K562 (cell line): ENCODE results near the gene PPP3CB. TPM values are rescaled to one million over a fixed set of nuclear protein-coding genes. Genes with fewer than 3 reads are reported as not detected.

ENCODE experiments used
- polyA plus RNA-seq, 8 experiments: library from polyadenylated mRNA; depleted of rRNA in 4 of 8; stranded (reverse) in 5 of 8; unstranded in 3 of 8; fragments of >200 nt; fragmentation: Nextera tagmentation in 2 of 8; fragmentation: Illumina TruSeq in 1 of 8; extraction: Ambion mirVana in 2 of 8; extraction: Trizol in 1 of 8; gene quantifications; 2 replicates each; pipeline versions ENCODE4 v1.2.1 to v1.2.3, GENCODE V29; 2011 to 2014; ENCODE audit warnings: inconsistent platforms in 1 of 8, missing spikeins in 1 of 8
- total RNA-seq, 7 experiments: library from RNA; depleted of rRNA in 6 of 7; stranded (reverse); fragments of >200 nt in 6 of 7; fragmentation: Illumina TruSeq in 2 of 7; extraction: Trizol in 2 of 7; gene quantifications; 2 replicates each; pipeline versions ENCODE4 v1.2.1 to v1.2.3, GENCODE V29; 2011 to 2021; ENCODE audit warnings: low replicate concordance in 1 of 7
- TF ChIP-seq, protein P1 (sequence below): fragments of 450-650 bp; IDR thresholded peaks from 2 replicates; pipeline ENCODE4 v1.6.1; 2016; ENCODE audit warnings: low read depth

Gene PPP3CB
- total and polyA plus RNA-seq, 9 of the 15 experiments (the other 6 are each of a cell fraction or from before 2014, with no cell fraction given): 9.6 to 27.6 (median 17.8) TPM

DNA sequence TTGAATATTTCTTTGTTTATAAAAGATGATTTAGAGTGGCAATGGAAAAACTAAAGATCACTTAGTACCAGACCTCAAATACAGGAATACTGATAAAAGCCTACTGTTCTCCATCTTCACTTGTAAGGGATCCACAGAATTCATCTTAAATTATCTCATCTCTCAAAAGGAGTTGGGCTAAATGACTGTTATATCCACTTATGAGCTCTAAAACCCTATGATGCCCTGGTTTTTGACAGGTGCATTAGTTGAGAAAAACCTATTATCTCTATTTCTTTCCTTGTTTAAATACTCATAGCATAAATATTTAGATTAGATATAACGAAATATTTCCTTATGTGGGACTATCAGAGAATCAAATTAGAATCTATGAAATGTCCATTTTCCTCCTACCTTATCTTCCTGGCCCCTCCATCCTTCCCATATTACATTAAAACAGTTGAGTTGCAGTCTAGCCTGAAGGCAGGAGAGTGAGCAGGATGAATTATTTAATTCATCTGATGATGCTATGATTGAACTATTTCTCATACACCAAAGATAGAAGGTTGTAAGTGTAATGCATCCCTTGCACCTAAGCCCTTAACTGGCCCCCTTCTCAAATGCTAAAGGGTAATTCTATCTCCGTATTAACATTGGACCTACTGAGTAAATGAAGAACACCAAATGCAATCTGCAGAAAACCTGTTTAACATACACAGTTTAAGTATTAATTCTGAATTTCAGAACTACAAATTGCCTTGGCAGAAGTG is 29.7 kb downstream of the PPP3CB start (continued):
- TF ChIP-seq, protein P1, sequence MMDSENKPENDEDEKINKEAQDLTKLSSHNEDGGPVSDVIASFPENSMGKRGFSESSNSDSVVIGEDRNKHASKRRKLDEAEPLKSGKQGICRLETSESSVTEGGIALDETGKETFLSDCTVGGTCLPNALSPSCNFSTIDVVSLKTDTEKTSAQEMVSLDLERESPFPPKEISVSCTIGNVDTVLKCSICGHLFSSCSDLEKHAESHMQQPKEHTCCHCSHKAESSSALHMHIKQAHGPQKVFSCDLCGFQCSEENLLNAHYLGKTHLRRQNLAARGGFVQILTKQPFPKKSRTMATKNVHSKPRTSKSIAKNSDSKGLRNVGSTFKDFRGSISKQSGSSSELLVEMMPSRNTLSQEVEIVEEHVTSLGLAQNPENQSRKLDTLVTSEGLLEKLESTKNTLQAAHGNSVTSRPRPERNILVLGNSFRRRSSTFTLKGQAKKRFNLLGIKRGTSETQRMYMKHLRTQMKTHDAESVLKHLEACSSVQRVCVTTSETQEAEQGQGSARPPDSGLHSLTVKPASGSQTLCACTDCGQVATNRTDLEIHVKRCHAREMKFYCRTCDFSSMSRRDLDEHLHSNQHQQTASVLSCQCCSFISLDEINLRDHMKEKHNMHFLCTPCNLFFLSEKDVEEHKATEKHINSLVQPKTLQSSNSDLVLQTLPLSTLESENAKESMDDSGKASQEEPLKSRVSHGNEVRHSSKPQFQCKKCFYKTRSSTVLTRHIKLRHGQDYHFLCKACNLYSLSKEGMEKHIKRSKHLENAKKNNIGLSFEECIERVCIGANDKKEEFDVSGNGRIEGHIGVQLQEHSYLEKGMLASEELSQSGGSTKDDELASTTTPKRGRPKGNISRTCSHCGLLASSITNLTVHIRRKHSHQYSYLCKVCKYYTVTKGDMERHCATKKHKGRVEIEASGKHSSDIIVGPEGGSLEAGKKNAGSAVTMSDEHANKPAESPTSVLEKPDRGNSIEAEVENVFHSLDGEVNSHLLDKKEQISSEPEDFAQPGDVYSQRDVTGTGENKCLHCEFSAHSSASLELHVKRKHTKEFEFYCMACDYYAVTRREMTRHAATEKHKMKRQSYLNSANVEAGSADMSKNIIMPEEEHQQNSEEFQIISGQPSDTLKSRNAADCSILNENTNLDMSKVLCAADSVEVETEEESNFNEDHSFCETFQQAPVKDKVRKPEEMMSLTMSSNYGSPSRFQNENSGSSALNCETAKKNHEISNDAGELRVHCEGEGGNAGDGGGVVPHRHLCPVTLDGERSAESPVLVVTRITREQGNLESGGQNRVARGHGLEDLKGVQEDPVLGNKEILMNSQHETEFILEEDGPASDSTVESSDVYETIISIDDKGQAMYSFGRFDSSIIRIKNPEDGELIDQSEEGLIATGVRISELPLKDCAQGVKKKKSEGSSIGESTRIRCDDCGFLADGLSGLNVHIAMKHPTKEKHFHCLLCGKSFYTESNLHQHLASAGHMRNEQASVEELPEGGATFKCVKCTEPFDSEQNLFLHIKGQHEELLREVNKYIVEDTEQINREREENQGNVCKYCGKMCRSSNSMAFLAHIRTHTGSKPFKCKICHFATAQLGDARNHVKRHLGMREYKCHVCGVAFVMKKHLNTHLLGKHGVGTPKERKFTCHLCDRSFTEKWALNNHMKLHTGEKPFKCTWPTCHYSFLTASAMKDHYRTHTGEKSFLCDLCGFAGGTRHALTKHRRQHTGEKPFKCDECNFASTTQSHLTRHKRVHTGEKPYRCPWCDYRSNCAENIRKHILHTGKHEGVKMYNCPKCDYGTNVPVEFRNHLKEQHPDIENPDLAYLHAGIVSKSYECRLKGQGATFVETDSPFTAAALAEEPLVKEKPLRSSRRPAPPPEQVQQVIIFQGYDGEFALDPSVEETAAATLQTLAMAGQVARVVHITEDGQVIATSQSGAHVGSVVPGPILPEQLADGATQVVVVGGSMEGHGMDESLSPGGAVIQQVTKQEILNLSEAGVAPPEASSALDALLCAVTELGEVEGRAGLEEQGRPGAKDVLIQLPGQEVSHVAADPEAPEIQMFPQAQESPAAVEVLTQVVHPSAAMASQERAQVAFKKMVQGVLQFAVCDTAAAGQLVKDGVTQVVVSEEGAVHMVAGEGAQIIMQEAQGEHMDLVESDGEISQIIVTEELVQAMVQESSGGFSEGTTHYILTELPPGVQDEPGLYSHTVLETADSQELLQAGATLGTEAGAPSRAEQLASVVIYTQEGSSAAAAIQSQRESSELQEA: no peak
- TF ChIP-seq, all 486 proteins: peak for 0
